Brain microvascular endothelial cell (primary cell): Measurements from ENCODE around the gene DHRS7C.
"Not testable (repeated sequence)": the region's sequence is repeated elsewhere in the genome, so short reads cannot be mapped to it uniquely, and the experiment has no call there.

Source experiments
- DNase-seq: peaks from one replicate; pipeline ENCODE4 v3.0.0-alpha.2; 2020
- H3K27ac ChIP-seq: fragments of 250-450 bp; sonication (Bioruptor Pico); 2 replicates; pipeline ENCODE4 v1.5.1; 2020; ENCODE audit warnings: mild to moderate bottlenecking, moderate library complexity
- H3K27me3 ChIP-seq: fragments of 250-450 bp; sonication (Bioruptor Pico); replicated peaks from 2 replicates; pipeline ENCODE4 v1.5.1; 2020; ENCODE audit warnings: mild to moderate bottlenecking
- H3K36me3 ChIP-seq: fragments of 250-450 bp; sonication (Bioruptor Pico); replicated peaks from 2 replicates; pipeline ENCODE4 v1.5.1; 2020; ENCODE audit warnings: mild to moderate bottlenecking
- H3K4me3 ChIP-seq: 2 replicates; pipeline ENCODE4 v1.5.1; 2011; ENCODE audit warnings: low read depth, mild to moderate bottlenecking, control low read depth, low read length, moderate library complexity
- CTCF ChIP-seq: IDR thresholded peaks from 2 replicates; pipeline ENCODE4 v1.5.1; 2011; ENCODE audit warnings: low read depth, mild to moderate bottlenecking, moderate library complexity, low read length, control low read depth, inconsistent platforms; ENCODE audit errors: missing control alignments
- in situ Hi-C: cut with HindIII; loops from 2 replicates; pipeline ENCODE4 v1.10.0; 2017; ENCODE audit warnings: low sequenced_read_pairs, low pct_ligation_motif_present

The DHRS7C gene

GRCh38 chr17:9792181-9792840, 919 bp upstream of the DHRS7C start:
- Histone ChIP-seq H3K4me3 (no peak overlapping the region), H3K27me3 (no peaks in the 10 kb centered on the region), H3K27ac (no peak overlapping the region), H3K36me3 (no peaks in the 10 kb centered on the region)
- no peak for DNase-seq
- in situ Hi-C loops = no loop called here
- no peak for TF ChIP-seq CTCF

DNA sequence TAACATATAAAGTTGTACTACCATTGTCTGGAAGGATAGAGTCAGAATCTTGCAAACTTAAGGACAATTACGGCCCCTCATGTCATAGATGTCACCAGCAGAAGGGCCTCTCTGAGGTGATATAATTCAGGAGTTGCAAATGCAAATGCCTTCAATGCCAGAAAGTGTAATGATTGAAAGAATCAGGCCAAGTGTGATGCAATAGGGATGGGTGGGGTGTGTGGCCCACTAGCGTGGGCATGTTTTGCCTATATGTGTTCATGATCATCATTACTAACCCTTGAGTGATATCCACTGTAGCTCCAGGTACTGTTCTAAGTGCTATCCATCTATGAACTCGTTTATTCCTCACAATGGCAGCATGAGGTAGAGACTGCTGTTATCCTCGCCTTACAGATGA, 1.1 kb downstream of the DHRS7C start:
- in situ Hi-C loops = no loop called here
- H3K4me3 ChIP-seq = no peak overlapping the region
- no peaks in the 10 kb centered on the region for H3K27me3 ChIP-seq
- H3K27ac ChIP-seq = no peak overlapping the region
- TF ChIP-seq CTCF = no peak
- no peaks in the 10 kb centered on the region for H3K36me3 ChIP-seq
- no peak for DNase-seq

DNA sequence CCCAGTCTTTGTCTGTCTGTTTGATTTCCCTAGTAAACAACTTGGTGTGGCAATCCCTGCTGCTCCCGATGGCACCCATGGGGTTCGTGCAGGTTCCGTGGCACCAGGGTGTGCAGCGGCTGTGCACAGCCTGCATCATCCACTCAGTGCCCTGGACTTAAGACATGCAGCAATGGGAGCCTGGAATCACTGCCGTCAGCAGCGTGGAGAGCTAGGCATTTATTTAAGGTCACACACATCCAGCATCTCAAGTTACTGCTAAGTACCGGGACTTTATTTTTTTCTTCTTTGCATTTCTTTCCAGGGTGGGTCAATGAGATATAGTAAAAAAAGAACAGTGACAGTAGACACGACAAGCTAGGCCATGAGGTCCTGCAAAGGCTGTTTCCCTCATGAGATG, 2.8 kb downstream of the DHRS7C start:
- no peak for TF ChIP-seq CTCF
- Histone ChIP-seq H3K27ac (no peak overlapping the region), H3K27me3 (no peaks in the 10 kb centered on the region), H3K36me3 (no peaks in the 10 kb centered on the region), H3K4me3 (no peak overlapping the region)
- in situ Hi-C loops = no loop called here
- DNase-seq = no peak

DNA sequence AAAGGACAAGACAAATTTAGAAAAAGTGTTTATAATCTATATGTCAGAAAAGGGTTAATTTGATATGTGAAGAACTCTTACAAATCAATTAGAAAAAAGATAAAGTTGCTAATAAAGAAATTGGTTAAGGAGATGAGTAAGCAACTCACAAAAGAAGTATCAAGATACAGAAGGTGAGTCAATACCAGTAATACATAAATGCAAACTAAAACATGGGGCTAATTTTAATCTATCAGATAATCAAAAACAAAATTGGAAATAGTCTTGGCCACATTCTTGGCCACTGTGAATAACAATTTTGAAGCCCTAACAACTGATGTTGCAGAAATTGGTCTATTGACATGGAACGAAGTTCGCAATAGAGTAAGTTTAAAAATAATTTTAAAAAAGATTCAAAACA, 6.8 kb downstream of the DHRS7C start:
- Histone ChIP-seq H3K27me3 (no peaks in the 10 kb centered on the region), H3K4me3 (no peak overlapping the region), H3K36me3 (no peaks in the 10 kb centered on the region), H3K27ac (no peak overlapping the region)
- no peak for DNase-seq
- no peak for TF ChIP-seq CTCF
- in situ Hi-C loops = no loop called here

GRCh38 chr17:9783465-9783864, 7.9 kb downstream of the DHRS7C start:
- H3K27ac ChIP-seq, H3K4me3 ChIP-seq, DNase-seq, H3K36me3 ChIP-seq, in situ Hi-C loops, H3K27me3 ChIP-seq: not testable (repeated sequence)

GRCh38 chr17:9783050-9783449, 8.3 kb downstream of the DHRS7C start:
- TF ChIP-seq CTCF = no peak
- DNase-seq = no peak
- no peaks in the 10 kb centered on the region for H3K36me3 ChIP-seq
- no peaks in the 10 kb centered on the region for H3K27me3 ChIP-seq
- no peak overlapping the region for H3K27ac ChIP-seq
- in situ Hi-C loops = no loop called here
- H3K4me3 ChIP-seq = no peak overlapping the region
